ENCODE measurements around the gene PATJ. TPM values are rescaled to one million over a fixed set of nuclear protein-coding genes. Genes with fewer than 3 reads are reported as not detected.

Gene PATJ
- total and polyA plus RNA-seq, 2 of the 13 experiments (the other 11 are each of a cell fraction or from before 2014, with no cell fraction given), result 6.2 to 16.8 TPM

DNA sequence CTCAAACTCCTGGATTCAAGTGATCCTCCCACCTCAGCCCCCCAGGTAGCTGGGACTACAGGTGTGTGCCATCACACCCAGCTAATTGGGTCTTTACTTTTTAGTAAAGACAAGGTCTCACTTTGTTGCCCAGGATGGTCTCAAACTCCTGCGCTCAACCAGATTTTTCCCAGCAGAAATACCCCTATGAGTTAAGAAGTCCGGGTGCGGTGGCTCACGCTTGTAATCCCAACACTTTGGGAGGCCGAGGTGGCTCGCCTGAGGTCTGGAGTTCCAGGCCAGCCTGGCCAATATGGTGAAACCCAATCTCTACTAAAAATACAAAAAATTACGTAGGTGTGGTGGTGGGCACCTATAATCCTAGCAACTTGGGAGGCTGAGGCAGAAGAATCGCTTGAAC, 445.8 kb downstream of the PATJ start:
- no peaks in the 10 kb centered on the region for H3K36me3 ChIP-seq (replicated peaks in 1 of 2; ENCODE audit: control insufficient read depth in 1 of 2, insufficient read depth in 2 of 2, low read length in 2 of 2)
- H4K20me1 ChIP-seq (ENCODE audit: insufficient read depth, low read length), result no peaks in the 10 kb centered on the region
- 81% methylated on average over 8 of the region's 8 CpGs for WGBS (ENCODE audit: low lambda C conversion rate)
- no peak for DNase-seq (ENCODE audit: low spot score)
- H3K4me3 ChIP-seq (replicated peaks in 1 of 3; ENCODE audit: insufficient read depth in 1 of 3, low read depth in 2 of 3, low read length in 3 of 3), result no peak overlapping the region
- intact Hi-C loops (cut with micrococcal nuclease; ENCODE audit: unreplicated experiment), result no loop called here
- no peaks in the 10 kb centered on the region for H3K27me3 ChIP-seq (ENCODE audit: control insufficient read depth in 1 of 2, insufficient read depth in 2 of 2, low read length in 2 of 2)
- H3K4me1 ChIP-seq (ENCODE audit: insufficient read depth, low read length), result 0 out of 2 replicates have a peak, but pooled peaks cover 7% of the 10 kb centered on the region
- no peak overlapping the region for H3K4me2 ChIP-seq (ENCODE audit: low read depth, low read length)
- ChIA-PET CTCF (ENCODE audit: low intra/inter-chr PET ratio, low total read pairs) (no interaction called here), POLR2A (no interaction called here)
- no peak for FAIRE-seq
- BruUV-seq (replicated peaks), result no TSS peak
- no peaks in the 10 kb centered on the region for H3K79me2 ChIP-seq (ENCODE audit: insufficient read depth, low read length)
- in situ Hi-C loops (cut with HindIII; ENCODE audit: extremely low pct_ligation_motif_present, low pct_unique_long_range_greater_than_20kb), result no loop called here
- TF ChIP-seq ZFAT (CRISPR knock-in tag; conservative IDR thresholded peaks at IDR 0.05) (no peak), GTF2F1 (IDR thresholded peaks at IDR 0.05; ENCODE audit: low read length) (no peak), ZNF496 (CRISPR knock-in tag; IDR thresholded peaks at IDR 0.05; ENCODE audit: insufficient replicate concordance) (no peak), ZFP36 (IDR thresholded peaks at IDR 0.05; ENCODE audit: borderline replicate concordance, low read depth, low read length, partially characterized antibody) (no peak), PHB2 (IDR thresholded peaks at IDR 0.05; ENCODE audit: partially characterized antibody) (no peak), TBX3 (IDR thresholded peaks at IDR 0.05; ENCODE audit: borderline replicate concordance) (no peak), RAD21 (CRISPR knock-in tag; IDR thresholded peaks at IDR 0.05) (no peak), BHLHE40 (IDR thresholded peaks at IDR 0.05; ENCODE audit: low read length) (no peak), CBX1 (IDR thresholded peaks at IDR 0.05; ENCODE audit: low read depth) (no peak), NFYB (CRISPR knock-in tag; IDR thresholded peaks at IDR 0.05) (no peak), SP1 (IDR thresholded peaks at IDR 0.05) (no peak), SP1 (CRISPR knock-in tag; IDR thresholded peaks at IDR 0.05) (no peak), NFIC (IDR thresholded peaks at IDR 0.05; ENCODE audit: low read length) (no peak), SIX4 (CRISPR knock-in tag; IDR thresholded peaks at IDR 0.05) (no peak), PPARG (CRISPR knock-in tag; conservative IDR thresholded peaks at IDR 0.05) (no peak), ZNF557 (CRISPR knock-in tag; IDR thresholded peaks at IDR 0.05) (no peak), MIXL1 (CRISPR knock-in tag; IDR thresholded peaks at IDR 0.05) (no peak), ZMYM3 (CRISPR knock-in tag; IDR thresholded peaks at IDR 0.05) (no peak)
- TF ChIP-seq, protein P1, sequence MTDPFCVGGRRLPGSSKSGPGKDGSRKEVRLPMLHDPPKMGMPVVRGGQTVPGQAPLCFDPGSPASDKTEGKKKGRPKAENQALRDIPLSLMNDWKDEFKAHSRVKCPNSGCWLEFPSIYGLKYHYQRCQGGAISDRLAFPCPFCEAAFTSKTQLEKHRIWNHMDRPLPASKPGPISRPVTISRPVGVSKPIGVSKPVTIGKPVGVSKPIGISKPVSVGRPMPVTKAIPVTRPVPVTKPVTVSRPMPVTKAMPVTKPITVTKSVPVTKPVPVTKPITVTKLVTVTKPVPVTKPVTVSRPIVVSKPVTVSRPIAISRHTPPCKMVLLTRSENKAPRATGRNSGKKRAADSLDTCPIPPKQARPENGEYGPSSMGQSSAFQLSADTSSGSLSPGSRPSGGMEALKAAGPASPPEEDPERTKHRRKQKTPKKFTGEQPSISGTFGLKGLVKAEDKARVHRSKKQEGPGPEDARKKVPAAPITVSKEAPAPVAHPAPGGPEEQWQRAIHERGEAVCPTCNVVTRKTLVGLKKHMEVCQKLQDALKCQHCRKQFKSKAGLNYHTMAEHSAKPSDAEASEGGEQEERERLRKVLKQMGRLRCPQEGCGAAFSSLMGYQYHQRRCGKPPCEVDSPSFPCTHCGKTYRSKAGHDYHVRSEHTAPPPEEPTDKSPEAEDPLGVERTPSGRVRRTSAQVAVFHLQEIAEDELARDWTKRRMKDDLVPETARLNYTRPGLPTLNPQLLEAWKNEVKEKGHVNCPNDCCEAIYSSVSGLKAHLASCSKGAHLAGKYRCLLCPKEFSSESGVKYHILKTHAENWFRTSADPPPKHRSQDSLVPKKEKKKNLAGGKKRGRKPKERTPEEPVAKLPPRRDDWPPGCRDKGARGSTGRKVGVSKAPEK (CRISPR knock-in tag; IDR thresholded peaks at IDR 0.05; ENCODE audit: borderline replicate concordance), result no peak
- TF ChIP-seq, protein P2, sequence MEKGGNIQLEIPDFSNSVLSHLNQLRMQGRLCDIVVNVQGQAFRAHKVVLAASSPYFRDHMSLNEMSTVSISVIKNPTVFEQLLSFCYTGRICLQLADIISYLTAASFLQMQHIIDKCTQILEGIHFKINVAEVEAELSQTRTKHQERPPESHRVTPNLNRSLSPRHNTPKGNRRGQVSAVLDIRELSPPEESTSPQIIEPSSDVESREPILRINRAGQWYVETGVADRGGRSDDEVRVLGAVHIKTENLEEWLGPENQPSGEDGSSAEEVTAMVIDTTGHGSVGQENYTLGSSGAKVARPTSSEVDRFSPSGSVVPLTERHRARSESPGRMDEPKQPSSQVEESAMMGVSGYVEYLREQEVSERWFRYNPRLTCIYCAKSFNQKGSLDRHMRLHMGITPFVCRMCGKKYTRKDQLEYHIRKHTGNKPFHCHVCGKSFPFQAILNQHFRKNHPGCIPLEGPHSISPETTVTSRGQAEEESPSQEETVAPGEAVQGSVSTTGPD (CRISPR knock-in tag; IDR thresholded peaks at IDR 0.05), result no peak
- TF ChIP-seq, protein P3, sequence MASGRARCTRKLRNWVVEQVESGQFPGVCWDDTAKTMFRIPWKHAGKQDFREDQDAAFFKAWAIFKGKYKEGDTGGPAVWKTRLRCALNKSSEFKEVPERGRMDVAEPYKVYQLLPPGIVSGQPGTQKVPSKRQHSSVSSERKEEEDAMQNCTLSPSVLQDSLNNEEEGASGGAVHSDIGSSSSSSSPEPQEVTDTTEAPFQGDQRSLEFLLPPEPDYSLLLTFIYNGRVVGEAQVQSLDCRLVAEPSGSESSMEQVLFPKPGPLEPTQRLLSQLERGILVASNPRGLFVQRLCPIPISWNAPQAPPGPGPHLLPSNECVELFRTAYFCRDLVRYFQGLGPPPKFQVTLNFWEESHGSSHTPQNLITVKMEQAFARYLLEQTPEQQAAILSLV (CRISPR knock-in tag; IDR thresholded peaks at IDR 0.05; ENCODE audit: borderline replicate concordance), result no peak
- no peak for ATAC-seq
- H3K9me3 ChIP-seq (ENCODE audit: low read length), result no peaks in the 10 kb centered on the region
- H2AFZ ChIP-seq (ENCODE audit: low read length), result no peak overlapping the region
- no peak overlapping the region for H3K9ac ChIP-seq (ENCODE audit: insufficient read depth, low read depth, low read length)
- H3K27ac ChIP-seq (ENCODE audit: extremely low read length, insufficient read depth, low read length), result no peak overlapping the region
